Measurements from ENCODE around the gene UBE3D. TPM values are rescaled to one million over a fixed set of nuclear protein-coding genes. Genes with fewer than 3 reads are reported as not detected.

UBE3D gene
- total RNA-seq, 1 donor from 2014 or later, result 17.2 TPM

DNA sequence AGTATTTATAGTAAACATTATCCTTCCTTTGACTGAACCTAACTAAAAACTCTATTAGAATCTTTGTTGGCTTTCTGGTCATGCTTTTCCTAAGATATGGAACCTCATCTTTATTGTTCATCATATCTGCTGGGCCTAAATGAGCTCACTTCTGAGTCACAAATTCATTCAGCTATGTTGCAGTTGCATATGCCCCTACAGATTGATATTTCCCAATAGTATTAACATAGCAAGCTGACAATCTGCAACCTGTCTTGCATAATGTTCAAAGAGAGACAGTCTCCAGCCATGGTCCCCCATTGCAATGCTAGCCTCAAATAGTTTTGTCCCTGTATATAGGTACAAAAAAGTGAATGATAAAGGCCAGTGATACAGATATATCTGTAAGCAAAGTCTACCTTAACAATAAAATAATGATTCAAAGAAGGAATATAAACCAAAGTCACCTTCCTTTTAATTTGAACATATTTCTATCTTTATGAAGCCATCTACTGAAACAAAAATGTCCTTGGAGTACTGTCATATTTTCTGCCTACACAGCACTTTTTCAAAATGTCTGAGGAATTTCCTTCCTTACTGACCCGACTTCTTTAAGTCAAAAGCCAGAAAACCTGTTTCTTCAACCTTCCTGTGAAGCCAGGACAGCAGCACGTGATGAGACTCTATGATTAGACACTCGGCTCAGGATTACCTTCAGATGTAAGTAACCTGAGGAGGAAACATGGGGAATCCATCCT lies 140.7 kb downstream of the UBE3D start:
- Histone ChIP-seq H3K9ac (ENCODE audit: low read depth in 1 of 3, low read length in 3 of 3) (no peak overlapping the region), H3K4me3 (ENCODE audit: low read length in 3 of 3) (no peak overlapping the region), H3K36me3 (ENCODE audit: control insufficient read depth in 3 of 3, insufficient read depth in 3 of 3, low read length in 3 of 3) (no peaks in the 10 kb centered on the region), H3K4me1 (ENCODE audit: control insufficient read depth in 3 of 3, insufficient read depth in 3 of 3, low read length in 3 of 3) (no peaks in the 10 kb centered on the region), H3K27me3 (ENCODE audit: control insufficient read depth in 3 of 3, insufficient read depth in 3 of 3, low read length in 3 of 3) (no peaks in the 10 kb centered on the region), H3K27ac (ENCODE audit: low read depth, low read length) (no peak overlapping the region), H3K9me3 (ENCODE audit: control insufficient read depth in 3 of 3, low read length in 3 of 3) (no peaks in the 10 kb centered on the region)

DNA sequence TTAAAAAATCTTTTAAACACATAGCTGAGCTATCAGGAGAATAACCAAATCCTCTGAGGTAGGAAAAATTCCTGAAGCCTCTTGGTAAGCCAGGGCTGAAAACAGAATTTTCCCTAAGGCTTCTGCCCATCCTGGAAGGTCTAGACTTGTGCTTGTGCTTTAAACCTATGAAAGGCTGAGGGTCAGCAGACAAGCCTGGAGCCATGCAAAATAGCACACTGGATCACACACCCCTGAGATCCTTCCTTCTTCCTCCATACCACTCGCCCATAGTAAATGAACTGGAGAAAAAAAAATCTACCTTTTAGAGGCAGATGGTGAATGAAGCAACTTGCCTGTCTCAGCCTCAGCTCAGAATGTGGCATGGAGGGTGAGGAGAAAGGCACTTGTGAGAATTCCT lies 144.4 kb downstream of the UBE3D start:
- Histone ChIP-seq H3K27ac (ENCODE audit: low read depth, low read length) (no peak overlapping the region), H3K4me1 (ENCODE audit: control insufficient read depth in 3 of 3, insufficient read depth in 3 of 3, low read length in 3 of 3) (no peaks in the 10 kb centered on the region), H3K36me3 (ENCODE audit: control insufficient read depth in 3 of 3, insufficient read depth in 3 of 3, low read length in 3 of 3) (no peaks in the 10 kb centered on the region), H3K27me3 (ENCODE audit: control insufficient read depth in 3 of 3, insufficient read depth in 3 of 3, low read length in 3 of 3) (no peaks in the 10 kb centered on the region), H3K9me3 (ENCODE audit: control insufficient read depth in 3 of 3, low read length in 3 of 3) (no peaks in the 10 kb centered on the region), H3K9ac (ENCODE audit: low read depth in 1 of 3, low read length in 3 of 3) (no peak overlapping the region), H3K4me3 (ENCODE audit: low read length in 3 of 3) (no peak overlapping the region)

DNA sequence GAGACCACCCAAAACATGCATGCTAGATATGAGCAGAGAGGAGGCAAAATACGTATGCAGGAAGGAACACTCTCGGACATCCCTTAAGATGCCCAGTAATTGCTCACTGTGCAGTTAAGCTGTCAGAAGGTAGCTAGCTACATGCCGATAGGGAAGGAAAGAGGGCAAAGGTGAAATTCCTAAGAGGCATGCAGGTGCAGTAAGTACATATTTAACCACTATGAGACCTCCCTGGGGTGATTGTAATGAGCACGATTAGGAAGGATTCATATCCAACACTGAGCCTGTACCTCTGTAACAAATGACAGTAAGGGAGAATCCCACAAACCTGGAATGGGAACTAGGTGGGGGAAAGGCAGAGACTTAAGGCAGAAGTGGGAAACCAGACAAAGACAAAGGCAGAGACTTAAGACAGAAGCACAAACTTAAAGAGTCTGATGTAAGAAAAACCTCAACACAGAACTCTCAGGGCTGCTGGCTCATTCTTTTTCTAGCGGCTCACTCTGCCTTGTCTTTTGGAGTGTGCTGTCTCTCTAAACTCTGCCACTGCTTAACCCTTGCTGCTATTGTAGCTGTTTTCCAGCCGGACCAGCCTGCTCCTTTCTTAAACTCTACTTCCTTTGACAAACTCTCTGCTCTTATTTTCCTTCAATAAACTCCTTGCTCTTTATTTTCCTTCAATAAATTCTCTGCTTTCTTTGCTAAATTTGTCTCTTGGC lies 148.1 kb downstream of the UBE3D start:
- H3K27ac ChIP-seq (ENCODE audit: low read depth, low read length), result no peak overlapping the region
- H3K4me1 ChIP-seq (ENCODE audit: control insufficient read depth in 3 of 3, insufficient read depth in 3 of 3, low read length in 3 of 3), result no peaks in the 10 kb centered on the region
- H3K27me3 ChIP-seq (ENCODE audit: control insufficient read depth in 3 of 3, insufficient read depth in 3 of 3, low read length in 3 of 3), result no peaks in the 10 kb centered on the region
- no peak overlapping the region for H3K4me3 ChIP-seq (ENCODE audit: low read length in 3 of 3)
- no peaks in the 10 kb centered on the region for H3K36me3 ChIP-seq (ENCODE audit: control insufficient read depth in 3 of 3, insufficient read depth in 3 of 3, low read length in 3 of 3)
- H3K9me3 ChIP-seq (ENCODE audit: control insufficient read depth in 3 of 3, low read length in 3 of 3), result no peaks in the 10 kb centered on the region
- H3K9ac ChIP-seq (ENCODE audit: low read depth in 1 of 3, low read length in 3 of 3), result no peak overlapping the region

DNA sequence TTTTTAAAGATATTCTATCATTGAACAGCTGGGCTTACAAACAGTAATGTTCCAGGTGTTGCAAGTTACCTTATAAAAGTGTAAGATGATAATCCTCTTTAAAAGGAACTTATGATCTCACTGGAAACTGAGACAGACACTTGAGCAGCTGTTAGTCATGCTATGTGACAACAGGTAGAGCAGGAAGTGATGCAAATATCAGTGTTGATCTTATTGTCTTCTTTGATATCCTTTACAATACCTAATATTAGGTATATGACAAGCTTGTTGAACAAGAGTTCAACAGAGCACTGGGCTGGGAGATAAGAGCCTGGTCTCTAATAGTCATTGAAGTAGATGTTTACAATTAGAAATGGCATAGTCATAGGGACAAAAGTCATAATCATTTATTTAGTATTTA lies 150.0 kb downstream of the UBE3D start:
- Histone ChIP-seq H3K9ac (ENCODE audit: low read depth in 1 of 3, low read length in 3 of 3) (no peak overlapping the region), H3K27ac (ENCODE audit: low read depth, low read length) (no peak overlapping the region), H3K4me3 (ENCODE audit: low read length in 3 of 3) (no peak overlapping the region), H3K9me3 (ENCODE audit: control insufficient read depth in 3 of 3, low read length in 3 of 3) (no peaks in the 10 kb centered on the region), H3K36me3 (ENCODE audit: control insufficient read depth in 3 of 3, insufficient read depth in 3 of 3, low read length in 3 of 3) (no peaks in the 10 kb centered on the region), H3K27me3 (ENCODE audit: control insufficient read depth in 3 of 3, insufficient read depth in 3 of 3, low read length in 3 of 3) (no peaks in the 10 kb centered on the region), H3K4me1 (ENCODE audit: control insufficient read depth in 3 of 3, insufficient read depth in 3 of 3, low read length in 3 of 3) (peaks cover 4 to 7% (median 5%) of the 10 kb centered on the region in 3 donors)

DNA sequence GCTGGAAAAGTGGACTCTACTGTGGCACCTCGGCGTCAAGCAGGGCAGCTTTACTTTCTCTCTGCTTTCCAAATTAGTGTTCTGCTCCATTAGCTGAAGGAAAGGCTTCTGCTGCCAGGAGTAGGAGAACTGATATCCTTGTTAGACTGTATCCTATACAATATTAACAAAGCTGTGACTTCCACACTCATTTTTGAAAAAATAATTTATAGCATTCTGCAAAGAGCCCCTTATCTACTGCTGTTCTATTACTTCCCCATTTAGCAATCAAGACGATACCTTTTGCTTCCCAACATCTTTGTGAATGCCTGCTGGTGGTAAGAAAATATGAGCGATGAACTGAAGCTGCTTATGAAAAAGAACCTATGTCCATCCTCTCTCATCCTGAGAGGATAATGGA lies 151.1 kb downstream of the UBE3D start:
- H3K9ac ChIP-seq (ENCODE audit: low read depth in 1 of 3, low read length in 3 of 3), result no peak overlapping the region
- peaks cover 7 to 13% (median 12%) of the 10 kb centered on the region in 3 donors for H3K4me1 ChIP-seq (ENCODE audit: control insufficient read depth in 3 of 3, insufficient read depth in 3 of 3, low read length in 3 of 3)
- no peaks in the 10 kb centered on the region for H3K36me3 ChIP-seq (ENCODE audit: control insufficient read depth in 3 of 3, insufficient read depth in 3 of 3, low read length in 3 of 3)
- no peaks in the 10 kb centered on the region for H3K9me3 ChIP-seq (ENCODE audit: control insufficient read depth in 3 of 3, low read length in 3 of 3)
- no peak overlapping the region for H3K4me3 ChIP-seq (ENCODE audit: low read length in 3 of 3)
- H3K27me3 ChIP-seq (ENCODE audit: control insufficient read depth in 3 of 3, insufficient read depth in 3 of 3, low read length in 3 of 3), result no peaks in the 10 kb centered on the region
- H3K27ac ChIP-seq (ENCODE audit: low read depth, low read length), result no peak overlapping the region

DNA sequence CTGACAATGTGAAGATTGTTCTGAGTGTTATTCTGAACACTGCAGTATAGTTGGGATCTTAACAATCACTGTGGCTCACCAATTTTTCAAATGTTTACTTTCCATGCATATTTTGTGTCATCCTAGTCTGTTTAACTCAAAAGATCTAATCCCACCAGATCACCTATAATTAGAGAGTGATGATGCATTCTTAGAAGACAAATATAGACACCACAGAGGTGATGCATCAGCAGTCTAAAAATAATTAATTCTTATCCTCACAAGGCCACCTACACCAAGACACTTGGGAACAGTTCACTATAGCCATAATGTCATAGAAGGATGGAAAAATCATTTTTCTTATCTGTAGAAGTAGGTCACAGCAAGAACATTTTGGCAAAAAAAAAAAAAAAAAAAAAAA lies 154.8 kb downstream of the UBE3D start:
- H3K27me3 ChIP-seq (ENCODE audit: control insufficient read depth in 3 of 3, insufficient read depth in 3 of 3, low read length in 3 of 3), result no peaks in the 10 kb centered on the region
- no peak overlapping the region for H3K4me3 ChIP-seq (ENCODE audit: low read length in 3 of 3)
- H3K27ac ChIP-seq (ENCODE audit: low read depth, low read length), result no peak overlapping the region
- H3K4me1 ChIP-seq (ENCODE audit: control insufficient read depth in 3 of 3, insufficient read depth in 3 of 3, low read length in 3 of 3), result peaks cover 7 to 14% (median 12%) of the 10 kb centered on the region in 3 donors
- no peak overlapping the region for H3K9ac ChIP-seq (ENCODE audit: low read depth in 1 of 3, low read length in 3 of 3)
- H3K9me3 ChIP-seq (ENCODE audit: control insufficient read depth in 3 of 3, low read length in 3 of 3), result no peaks in the 10 kb centered on the region
- H3K36me3 ChIP-seq (ENCODE audit: control insufficient read depth in 3 of 3, insufficient read depth in 3 of 3, low read length in 3 of 3), result no peaks in the 10 kb centered on the region

DNA sequence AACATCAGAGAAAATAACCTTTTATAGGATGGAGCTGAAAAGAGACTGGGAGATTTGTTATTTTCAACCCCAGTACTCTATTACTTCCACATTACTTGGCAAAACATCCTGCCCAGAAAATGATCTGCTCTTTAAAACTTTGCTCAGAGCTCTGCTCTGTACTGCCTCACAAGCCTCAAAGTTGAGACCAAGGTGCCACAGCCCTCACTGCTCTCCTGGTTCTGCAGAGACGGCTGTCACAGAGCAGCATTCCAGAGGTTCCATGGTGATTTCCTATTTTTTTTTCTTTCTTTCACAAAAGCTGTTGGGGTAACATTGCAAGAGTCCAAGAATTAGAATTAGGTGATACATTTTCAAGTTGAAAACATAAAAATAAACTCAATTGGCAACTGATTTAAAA lies 155.2 kb downstream of the UBE3D start:
- Histone ChIP-seq H3K27me3 (ENCODE audit: control insufficient read depth in 3 of 3, insufficient read depth in 3 of 3, low read length in 3 of 3) (no peaks in the 10 kb centered on the region), H3K27ac (ENCODE audit: low read depth, low read length) (no peak overlapping the region), H3K9me3 (ENCODE audit: control insufficient read depth in 3 of 3, low read length in 3 of 3) (no peaks in the 10 kb centered on the region), H3K4me3 (ENCODE audit: low read length in 3 of 3) (no peak overlapping the region), H3K36me3 (ENCODE audit: control insufficient read depth in 3 of 3, insufficient read depth in 3 of 3, low read length in 3 of 3) (no peaks in the 10 kb centered on the region), H3K9ac (ENCODE audit: low read depth in 1 of 3, low read length in 3 of 3) (no peak overlapping the region), H3K4me1 (ENCODE audit: control insufficient read depth in 3 of 3, insufficient read depth in 3 of 3, low read length in 3 of 3) (peaks cover 7 to 14% (median 12%) of the 10 kb centered on the region in 3 donors)

DNA sequence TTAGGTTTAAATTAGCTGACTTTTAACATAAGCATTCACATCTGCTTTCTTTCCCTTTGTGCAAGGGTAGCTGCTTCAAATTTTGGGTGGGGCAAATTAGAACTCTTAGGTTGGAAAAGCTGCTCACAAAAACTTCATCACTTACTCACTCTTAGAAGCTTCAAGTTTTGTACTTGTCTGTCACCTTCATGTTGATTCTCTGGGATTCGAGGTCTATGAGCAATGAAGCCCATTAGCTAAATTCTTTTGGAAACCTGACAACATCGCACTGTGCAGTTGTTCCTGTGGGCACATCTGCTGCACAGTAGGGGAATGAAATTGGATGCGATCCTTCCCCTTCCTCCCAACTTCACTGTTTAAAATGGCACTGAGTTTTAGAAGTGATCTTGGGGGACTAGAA lies 156.1 kb downstream of the UBE3D start:
- Histone ChIP-seq H3K9me3 (ENCODE audit: control insufficient read depth in 3 of 3, low read length in 3 of 3) (no peaks in the 10 kb centered on the region), H3K27me3 (ENCODE audit: control insufficient read depth in 3 of 3, insufficient read depth in 3 of 3, low read length in 3 of 3) (no peaks in the 10 kb centered on the region), H3K27ac (ENCODE audit: low read depth, low read length) (no peak overlapping the region), H3K9ac (ENCODE audit: low read depth in 1 of 3, low read length in 3 of 3) (no peak overlapping the region), H3K4me3 (ENCODE audit: low read length in 3 of 3) (no peak overlapping the region), H3K4me1 (ENCODE audit: control insufficient read depth in 3 of 3, insufficient read depth in 3 of 3, low read length in 3 of 3) (peaks cover 7 to 14% (median 12%) of the 10 kb centered on the region in 3 donors), H3K36me3 (ENCODE audit: control insufficient read depth in 3 of 3, insufficient read depth in 3 of 3, low read length in 3 of 3) (no peaks in the 10 kb centered on the region)

DNA sequence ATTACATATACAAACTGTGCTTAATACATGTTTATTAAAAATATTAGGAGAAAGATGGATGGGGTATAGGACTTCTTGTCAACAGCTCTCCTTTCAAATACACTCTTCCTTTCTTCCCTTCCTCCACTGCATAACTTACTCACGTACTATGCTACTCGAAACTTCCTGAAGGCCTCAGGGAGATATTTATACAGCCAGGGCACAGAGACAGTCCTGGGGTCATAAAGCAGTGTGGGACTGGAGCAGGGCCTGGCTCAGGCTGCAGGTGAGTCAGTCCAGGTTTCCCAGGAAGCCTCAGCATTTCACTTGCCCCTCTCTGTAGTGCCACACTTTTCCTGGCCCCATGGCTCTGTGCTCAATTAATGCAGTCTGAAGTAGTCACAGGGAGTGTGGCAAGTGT lies 157.0 kb downstream of the UBE3D start:
- Histone ChIP-seq H3K4me3 (ENCODE audit: low read length in 3 of 3) (no peak overlapping the region), H3K4me1 (ENCODE audit: control insufficient read depth in 3 of 3, insufficient read depth in 3 of 3, low read length in 3 of 3) (peaks cover 7 to 14% (median 12%) of the 10 kb centered on the region in 3 donors), H3K27ac (ENCODE audit: low read depth, low read length) (no peak overlapping the region), H3K9ac (ENCODE audit: low read depth in 1 of 3, low read length in 3 of 3) (no peak overlapping the region), H3K36me3 (ENCODE audit: control insufficient read depth in 3 of 3, insufficient read depth in 3 of 3, low read length in 3 of 3) (no peaks in the 10 kb centered on the region), H3K9me3 (ENCODE audit: control insufficient read depth in 3 of 3, low read length in 3 of 3) (no peaks in the 10 kb centered on the region), H3K27me3 (ENCODE audit: control insufficient read depth in 3 of 3, insufficient read depth in 3 of 3, low read length in 3 of 3) (no peaks in the 10 kb centered on the region)

DNA sequence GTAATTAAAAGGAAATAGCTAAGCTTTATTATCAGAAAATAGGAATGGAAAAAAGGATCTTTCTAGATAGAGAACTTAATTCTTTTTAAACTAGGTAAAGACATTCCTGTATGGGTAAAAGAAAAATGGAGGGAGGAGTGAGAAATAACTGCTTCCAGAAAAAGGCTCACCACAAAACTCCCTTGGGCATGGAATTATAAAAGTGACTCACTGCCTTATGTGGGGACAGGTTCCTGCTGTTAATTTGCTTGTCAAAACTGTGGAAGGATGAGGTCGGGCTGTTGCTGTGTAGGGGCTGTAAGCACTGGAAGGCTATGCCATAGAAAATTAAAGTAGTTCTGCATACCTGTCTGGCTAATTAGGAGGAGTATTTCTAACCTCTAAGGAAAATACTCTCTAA lies 158.7 kb downstream of the UBE3D start:
- Histone ChIP-seq H3K27ac (ENCODE audit: low read depth, low read length) (no peak overlapping the region), H3K9me3 (ENCODE audit: control insufficient read depth in 3 of 3, low read length in 3 of 3) (no peaks in the 10 kb centered on the region), H3K9ac (ENCODE audit: low read depth in 1 of 3, low read length in 3 of 3) (no peak overlapping the region), H3K27me3 (ENCODE audit: control insufficient read depth in 3 of 3, insufficient read depth in 3 of 3, low read length in 3 of 3) (no peaks in the 10 kb centered on the region), H3K4me3 (ENCODE audit: low read length in 3 of 3) (no peak overlapping the region), H3K36me3 (ENCODE audit: control insufficient read depth in 3 of 3, insufficient read depth in 3 of 3, low read length in 3 of 3) (no peaks in the 10 kb centered on the region), H3K4me1 (ENCODE audit: control insufficient read depth in 3 of 3, insufficient read depth in 3 of 3, low read length in 3 of 3) (peaks cover 7 to 14% (median 12%) of the 10 kb centered on the region in 3 donors)
